SHP77 (cell line): ENCODE measurements around the gene ACADSB.

Source experiments
- DNase-seq, 2 experiments: peaks; one replicate each; lab custom pipeline; 2025; lab: John Stamatoyannopoulos, UW

The ACADSB gene

DNA sequence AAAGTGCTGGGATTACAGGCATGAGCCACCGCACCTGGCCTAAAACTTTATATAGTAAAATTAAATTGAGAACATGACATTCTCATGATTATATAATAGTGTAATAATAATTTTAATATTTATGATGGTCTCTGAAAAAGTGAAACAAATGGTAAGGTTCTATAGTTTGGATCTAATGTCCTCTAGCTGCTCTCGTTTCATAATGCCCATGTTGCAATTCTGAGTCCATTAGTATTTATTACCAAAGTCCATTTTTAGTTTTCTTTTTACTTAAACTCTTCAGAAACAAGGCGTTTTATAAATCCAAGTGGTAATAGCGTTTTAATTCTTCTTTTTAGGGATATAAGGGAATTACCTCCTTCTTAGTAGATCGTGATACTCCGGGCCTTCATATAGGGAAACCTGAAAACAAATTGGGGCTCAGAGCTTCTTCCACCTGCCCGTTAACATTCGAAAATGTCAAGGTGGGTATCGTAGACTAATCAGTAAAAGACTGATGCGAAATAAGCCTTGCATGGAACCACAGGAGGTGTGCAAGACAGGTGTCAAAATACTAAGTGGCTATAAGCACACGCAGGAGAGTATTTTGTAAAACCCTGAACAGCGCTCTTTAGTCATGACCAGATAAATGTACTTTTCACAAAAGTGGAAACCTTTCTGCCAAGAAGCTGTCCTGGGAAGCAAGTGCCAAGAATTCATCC is 34.1 kb downstream of the ACADSB start:
- no peak for DNase-seq

DNA sequence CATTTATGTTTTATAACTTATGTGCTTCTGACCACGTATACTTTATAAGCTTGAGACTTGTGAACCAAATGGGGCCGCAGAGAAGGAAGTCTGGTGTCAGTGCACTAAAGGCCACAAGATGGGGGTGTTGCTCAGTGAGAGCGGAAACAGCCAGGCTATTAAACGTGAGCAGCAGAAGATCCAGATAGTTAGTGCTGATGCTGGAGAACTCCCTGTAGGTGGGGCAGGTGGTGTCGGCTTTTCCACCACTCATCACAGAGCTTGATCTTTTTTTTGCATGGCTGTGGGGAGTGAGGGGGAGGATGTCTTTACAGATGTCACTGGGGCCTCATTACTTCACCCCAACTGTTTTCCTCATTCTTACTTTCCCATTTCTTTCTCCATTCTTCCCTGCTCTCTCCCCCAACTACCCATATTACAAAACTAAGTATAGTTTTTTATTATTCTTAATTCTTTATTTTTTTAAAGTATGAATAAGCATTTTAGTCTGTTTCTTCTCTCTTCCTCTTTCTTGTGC is 34.7 kb downstream of the ACADSB start:
- peak; percentile 64 to 76 for DNase-seq

DNA sequence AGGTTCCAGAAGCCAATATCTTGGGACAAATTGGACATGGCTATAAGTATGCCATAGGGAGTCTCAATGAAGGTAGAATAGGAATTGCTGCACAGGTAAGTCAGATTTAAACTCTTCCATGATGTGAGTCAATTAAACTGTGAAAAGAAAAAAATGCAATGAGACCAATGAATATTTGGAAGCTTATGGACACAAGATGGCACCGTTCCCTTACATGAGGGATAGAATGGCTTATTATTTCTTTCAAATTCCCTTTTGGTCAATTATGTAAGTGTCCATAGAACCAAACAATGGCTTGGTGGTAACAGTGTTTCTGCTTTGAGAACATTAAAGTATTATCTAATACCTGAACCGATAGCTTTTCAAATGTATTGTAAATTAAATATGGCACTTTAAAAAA is 35.6 kb downstream of the ACADSB start:
- DNase-seq, result peak in 1 of 2 experiments; percentile 5

- no peak for DNase-seq
Observed at GRCh38 chr10:123045961-123046731, 37.3 kb downstream of the ACADSB start.

- no peak for DNase-seq
Observed at GRCh38 chr10:123057968-123058367, 49.2 kb downstream of the ACADSB start.

DNA sequence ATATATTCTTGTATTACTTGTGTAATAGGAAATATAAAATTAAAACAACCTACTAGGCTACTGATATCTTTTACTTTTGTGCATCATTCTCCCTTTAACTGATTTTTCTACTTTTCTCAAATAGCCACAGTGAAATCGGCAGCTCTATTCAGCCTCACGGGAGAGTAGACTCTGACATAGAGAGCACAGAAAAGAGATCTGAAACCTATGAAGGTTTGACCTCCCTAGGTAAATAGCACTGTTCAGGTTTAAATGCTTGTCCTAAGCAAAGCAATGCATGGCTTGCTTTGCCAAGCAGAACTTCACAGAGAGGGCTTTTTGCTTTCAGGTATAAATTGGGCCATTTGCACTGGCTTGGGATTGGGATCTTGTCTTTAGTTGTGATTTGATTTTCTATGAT is 53.1 kb downstream of the ACADSB start:
- DNase-seq, result no peak

DNA sequence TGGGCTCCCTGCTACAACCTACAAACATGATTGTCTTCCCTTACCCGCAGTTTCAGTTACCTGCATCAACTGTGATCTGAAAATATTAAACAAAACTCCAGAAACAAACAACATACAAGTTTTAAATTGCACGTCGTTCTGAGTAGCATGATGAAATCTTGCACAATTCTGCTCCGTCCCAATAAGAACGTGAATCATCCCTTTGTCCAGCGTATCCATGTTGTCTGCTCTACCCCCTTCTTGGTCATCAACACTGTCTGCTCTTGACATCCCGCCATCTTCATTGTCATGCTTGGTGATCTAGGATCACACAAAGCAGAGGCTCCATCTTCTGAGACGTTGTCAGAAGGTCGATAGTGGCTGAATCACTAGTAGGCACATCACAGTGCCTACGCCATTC is 53.9 kb downstream of the ACADSB start:
- no peak for DNase-seq

DNA sequence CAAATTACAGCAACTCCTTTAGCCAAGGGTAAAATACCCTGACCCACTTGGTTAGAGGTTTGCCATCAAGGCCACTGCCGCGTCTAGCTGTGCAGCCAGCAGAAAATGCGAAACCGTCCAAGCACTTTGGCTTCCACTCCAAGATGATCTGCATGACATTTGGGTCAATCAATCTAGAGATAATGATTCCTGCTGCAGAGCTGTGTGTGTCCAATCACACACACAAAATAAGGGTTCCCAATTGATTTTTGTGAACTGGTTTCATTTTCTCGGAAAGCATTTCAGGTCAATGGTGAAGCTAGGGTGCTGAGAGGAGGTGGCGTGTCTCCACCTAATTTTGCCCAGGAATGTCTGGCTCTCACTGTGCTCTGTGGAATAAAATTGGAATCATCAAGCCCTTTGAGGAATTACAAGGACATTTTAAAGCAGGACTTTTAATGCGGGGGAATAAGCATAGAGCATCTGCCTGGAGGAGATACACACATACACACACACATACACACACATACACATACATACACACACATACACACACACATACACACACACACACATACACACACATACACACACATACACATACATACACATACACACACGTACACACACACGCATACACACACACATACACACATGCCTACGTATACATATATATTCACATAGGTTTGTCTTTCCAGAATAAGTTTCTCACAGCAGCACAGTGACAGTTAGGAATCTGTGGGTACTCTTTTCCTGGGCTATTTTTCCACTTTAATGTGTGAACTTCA is 59.5 kb downstream of the ACADSB start:
- no peak for DNase-seq

DNA sequence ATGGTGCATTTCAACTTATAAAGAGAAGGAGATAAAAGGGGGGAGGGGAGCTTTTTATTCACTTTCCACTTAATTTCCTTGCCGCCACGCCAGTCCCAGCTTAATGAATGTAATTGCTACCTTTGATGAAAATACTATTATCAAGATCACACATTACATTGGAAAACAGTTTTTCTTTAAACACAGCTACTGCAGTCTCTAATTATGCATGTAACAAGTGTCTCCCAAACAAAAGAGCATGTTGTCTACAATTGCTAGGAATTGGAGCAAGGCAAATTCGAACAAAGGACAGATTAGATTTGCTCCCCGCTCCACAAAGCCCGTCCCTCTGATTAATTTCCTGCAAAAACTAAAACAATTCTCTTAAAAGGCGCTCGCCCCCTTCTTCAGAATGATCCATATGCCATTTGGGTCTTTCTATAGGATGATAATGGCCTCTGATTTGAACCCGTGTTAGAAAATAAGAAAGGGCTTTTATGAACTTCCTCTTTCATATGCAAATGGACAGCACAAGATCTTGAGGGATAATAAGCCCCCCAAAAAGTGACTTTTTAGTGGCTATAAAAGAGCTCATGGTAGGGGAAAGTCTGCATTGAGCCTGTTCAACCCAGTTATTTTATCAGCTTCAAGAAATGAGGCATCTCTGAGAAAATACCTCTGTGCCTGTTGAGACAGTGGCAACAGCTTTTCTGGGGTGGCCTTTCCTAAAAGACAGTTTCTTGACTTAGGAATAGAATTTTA is 60.6 kb downstream of the ACADSB start:
- DNase-seq, result no peak

- DNase-seq, result no peak
Observed at GRCh38 chr10:123073187-123073586, 64.4 kb downstream of the ACADSB start.

GRCh38 chr10:123074215-123074614 is 65.4 kb downstream of the ACADSB start:
- no peak for DNase-seq

DNA sequence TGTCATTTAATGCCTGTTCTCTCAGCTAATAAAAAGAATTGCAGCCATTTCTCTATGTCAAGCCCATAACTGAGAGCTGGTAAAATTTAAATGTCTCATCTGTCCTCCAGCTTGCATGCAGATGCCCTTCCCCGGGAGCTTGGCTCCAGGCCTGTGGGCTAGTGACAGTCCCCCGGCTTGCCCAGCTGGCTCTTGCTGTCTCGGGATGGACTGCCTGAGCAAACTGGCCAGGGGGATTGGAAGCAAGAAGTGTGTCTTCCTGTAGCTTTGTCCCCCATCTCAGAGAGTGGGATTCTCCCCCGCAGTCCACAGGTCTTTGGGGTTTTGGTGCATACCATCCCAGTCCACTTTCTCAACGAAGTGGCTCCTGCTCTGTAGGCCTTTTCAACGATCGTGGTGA is 73.1 kb downstream of the ACADSB start:
- no peak for DNase-seq

DNA sequence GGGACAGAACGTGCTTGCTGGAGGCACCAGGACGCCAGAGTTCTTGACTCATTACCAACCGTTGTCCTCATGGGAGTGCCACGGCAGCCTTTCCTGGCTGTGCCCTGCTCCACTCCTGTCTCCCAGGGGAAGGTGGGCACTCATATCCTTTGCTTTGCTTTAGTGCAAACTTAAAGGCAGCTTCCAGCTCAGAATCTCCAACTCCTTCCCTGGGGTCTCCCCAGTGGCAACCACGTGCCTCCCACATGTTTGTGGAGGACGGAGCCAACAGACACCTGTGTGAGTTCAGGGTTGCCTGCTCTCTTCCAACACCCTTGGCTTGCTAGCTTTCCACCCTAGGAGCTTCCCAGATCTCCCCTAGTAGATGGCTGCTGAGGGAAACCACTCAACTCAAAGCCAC is 75.0 kb downstream of the ACADSB start:
- no peak for DNase-seq

- no peak for DNase-seq
Observed at GRCh38 chr10:123086281-123086680, 77.5 kb downstream of the ACADSB start.

GRCh38 chr10:123087348-123087747 is 78.5 kb downstream of the ACADSB start:
- DNase-seq, result no peak

- DNase-seq, result no peak
Observed at GRCh38 chr10:123087786-123088185, 79.0 kb downstream of the ACADSB start.

DNA sequence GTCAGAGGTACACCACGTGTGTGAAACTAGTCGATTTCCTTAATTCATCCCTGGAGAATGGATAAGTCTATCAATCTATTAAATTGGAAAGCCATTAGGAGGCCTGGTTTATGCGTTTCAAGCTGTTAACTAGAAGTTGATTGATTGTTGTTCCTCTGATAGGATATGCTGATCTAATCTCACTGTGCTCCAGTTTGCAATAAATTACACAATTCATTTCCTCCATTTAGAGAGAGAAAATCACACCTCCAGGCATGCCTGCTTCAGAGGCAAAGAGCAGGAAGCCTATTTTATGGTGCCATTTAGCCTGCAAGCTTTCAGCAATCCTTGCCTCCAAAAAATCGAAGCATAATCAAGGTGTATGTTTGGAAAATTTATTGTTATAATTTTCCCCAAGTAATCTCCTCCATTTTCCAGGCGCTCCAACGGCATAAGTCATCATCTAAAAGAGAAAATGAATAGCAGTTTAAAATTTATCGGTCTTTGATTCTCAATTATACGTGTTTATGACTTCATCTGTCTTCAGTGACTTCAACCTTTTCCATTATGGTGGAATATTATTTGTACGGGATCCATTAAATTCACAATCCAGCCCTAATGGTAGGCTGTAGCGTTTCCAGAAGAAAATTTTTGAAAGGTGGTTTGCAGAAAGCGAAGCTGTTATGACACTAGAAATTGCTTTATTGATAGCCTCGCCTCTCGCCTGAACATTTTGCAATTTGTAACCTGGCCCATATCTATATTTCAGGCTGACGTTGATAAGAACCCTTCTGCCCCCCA is 84.0 kb downstream of the ACADSB start:
- DNase-seq, result no peak

GRCh38 chr10:123093489-123093888 is 84.7 kb downstream of the ACADSB start:
- DNase-seq, result no peak

DNA sequence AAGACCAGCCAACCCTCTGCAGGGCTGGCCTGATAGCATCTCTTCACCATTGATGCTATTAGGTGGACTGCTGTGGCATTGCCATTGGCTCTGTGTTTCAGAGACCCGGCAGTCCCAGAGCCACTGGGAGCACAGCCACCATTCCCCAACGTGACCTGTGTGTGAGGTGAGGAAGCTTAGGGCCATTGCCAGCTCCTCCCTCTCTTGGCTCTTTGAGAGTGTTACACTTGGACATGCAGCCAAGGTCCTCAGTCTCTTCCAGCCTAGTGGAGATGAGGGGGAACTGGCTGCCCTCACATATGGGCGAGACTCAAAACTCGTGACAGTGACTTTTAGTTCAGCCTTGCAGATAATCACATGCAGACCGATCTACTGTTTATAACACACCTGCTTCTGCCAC is 87.6 kb downstream of the ACADSB start:
- DNase-seq, result no peak

- peak; percentile 25 to 66 for DNase-seq
Observed at GRCh38 chr10:123097039-123097438, 88.2 kb downstream of the ACADSB start.
